Right cardiac atrium (tissue), 5 donors: Measurements from ENCODE around the gene DICER1. TPM values are rescaled to one million over a fixed set of nuclear protein-coding genes. Genes with fewer than 3 reads are reported as not detected.
A peak's percentile ranks its signal among the peaks of the same experiment; 100 is the strongest.

ENCODE experiments used
- ATAC-seq, 2 donors: fragments of 200-7000 bp; cut with Tn5 transposase; one replicate each; pipeline versions ENCODE4 v1.8.0 to v1.9.1; 2020; ENCODE audit warnings: moderate library complexity in 2 of 2, mild to moderate bottlenecking in 1 of 2
- DNase-seq, 3 donors: peaks; one replicate each; pipeline ENCODE4 v3.0.0-alpha.2; 2020
- H3K27ac ChIP-seq: one replicate; pipeline ENCODE4 v1.5.1; 2013; ENCODE audit warnings: mild to moderate bottlenecking, low read length, control low read depth, moderate library complexity
- H3K27me3 ChIP-seq: one replicate; pipeline ENCODE4 v1.6.1; 2013; ENCODE audit not compliant: control insufficient read depth, insufficient read depth
- H3K4me1 ChIP-seq: one replicate; pipeline ENCODE4 v1.6.1; 2013; ENCODE audit warnings: low read length; ENCODE audit not compliant: control insufficient read depth, insufficient read depth
- H3K4me3 ChIP-seq: one replicate; pipeline ENCODE4 v1.5.1; 2013; ENCODE audit warnings: low read length, control low read depth
- H3K9me3 ChIP-seq: one replicate; pipeline ENCODE4 v1.6.1; 2013; ENCODE audit warnings: low read length; ENCODE audit not compliant: control insufficient read depth
- WGBS: extraction: QIAGEN DNeasy Blood & Tissue Kit; methylation state at CpG from one replicate; pipeline ENCODE4 v1.1.7; 2013; 5-methylcytosine and 5-hydroxymethylcytosine counted together
- intact Hi-C, 4 donors: fragments of 100-400 bp; cut with DNase I; formaldehyde crosslinking; loops; one replicate each; pipeline versions ENCODE4 v1.11.0 to v1.14.0; 2022 to 2023
- polyA plus RNA-seq: library from polyadenylated mRNA; stranded (reverse); fragments of 200-250 nt; gene quantifications from one replicate; pipeline ENCODE4 v1.2.3, GENCODE V29; 2013
- total RNA-seq, 4 donors: library from RNA; stranded (reverse); fragmentation: NEBNext Ultra II Directional; extraction: Animal tissue kit (Norgen Biotek cat#: 25700); gene quantifications; one replicate each; pipeline ENCODE4 v1.2.1, GENCODE V29; 2021
- donor health status: healthy with polysubstance abuse.
- donor health status: DM: no; HTN: yes; CAD: no.
- donor health status: DM: no; HTN: no; CAD: no.
- donor health status: DM: no; HTN: yes; CAD: no; lungs with severe emphysema.
- donor health status: DM: yes; HTN: yes; CAD: no.

Gene DICER1
- total and polyA plus RNA-seq, 5 donors, result 6.8 to 30.4 (median 24.5) TPM

DNA sequence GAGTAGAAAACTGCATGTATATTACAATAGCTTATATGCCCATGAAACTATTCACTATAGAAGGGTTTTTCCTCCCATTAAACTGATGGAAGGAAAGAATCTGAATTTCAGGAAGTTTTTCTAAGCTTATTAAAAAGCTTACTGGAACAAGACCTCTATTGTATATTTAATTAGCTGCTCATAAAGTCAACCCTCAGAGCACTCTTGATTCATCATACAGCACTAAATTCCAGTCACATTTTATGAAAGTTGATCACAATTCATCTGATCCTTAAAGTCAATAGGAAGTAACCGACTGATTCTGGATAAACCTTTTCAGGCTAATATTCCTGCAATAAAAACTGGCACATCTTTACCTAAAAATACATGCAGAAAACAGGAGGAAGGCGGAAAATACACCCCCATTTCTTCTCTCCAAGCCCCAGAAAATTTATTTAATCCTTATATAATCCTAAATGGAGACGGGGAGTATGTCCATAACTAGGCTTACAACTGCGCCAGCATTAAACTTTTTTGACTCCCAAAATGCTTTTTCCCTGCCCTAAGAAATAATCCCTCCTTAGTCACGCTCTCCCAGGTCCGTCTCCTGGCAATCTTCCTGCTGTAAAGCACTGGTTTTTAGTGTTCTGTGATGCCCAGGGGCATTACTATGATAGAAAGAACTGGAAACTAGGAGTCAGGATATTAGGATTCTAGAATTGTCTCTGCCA lies 35.3 kb downstream of the DICER1 start:
- Histone ChIP-seq H3K9me3 (no peaks in the 10 kb centered on the region), H3K4me1 (peaks cover 3% of the 10 kb centered on the region), H3K4me3 (no peak overlapping the region), H3K27me3 (no peaks in the 10 kb centered on the region), H3K27ac (no peak overlapping the region)
- intact Hi-C loops, result no loop called here
- DNase-seq (no peak), ATAC-seq (no peak)
- WGBS, result 94% methylated on average over 6 of the region's 6 CpGs

DNA sequence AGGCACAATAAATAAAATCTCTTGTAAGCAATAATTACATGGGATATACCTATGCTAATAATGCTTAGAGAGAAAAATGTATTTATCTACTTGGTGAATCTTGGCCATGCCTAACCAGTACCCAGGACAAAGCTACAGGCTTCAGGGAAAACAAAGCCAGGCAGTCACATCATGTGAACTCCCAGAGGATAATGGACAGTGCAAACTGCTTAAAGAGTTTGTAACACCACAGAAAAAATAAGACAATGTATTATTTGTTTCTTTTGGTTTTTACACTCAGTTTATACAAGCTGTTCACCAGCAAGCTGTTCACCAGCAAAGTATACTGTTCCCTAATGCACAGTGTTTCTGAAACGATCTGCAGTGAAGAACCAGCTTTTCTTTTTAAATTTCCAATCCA lies 38.0 kb downstream of the DICER1 start:
- Histone ChIP-seq H3K9me3 (no peaks in the 10 kb centered on the region), H3K4me3 (no peak overlapping the region), H3K27ac (no peak overlapping the region), H3K4me1 (peaks cover 3% of the 10 kb centered on the region), H3K27me3 (no peaks in the 10 kb centered on the region)
- WGBS, result 64% methylated on average over 1 of the region's 1 CpG
- no peak for DNase-seq
- intact Hi-C loops, result no loop called here
- no peak for ATAC-seq

DNA sequence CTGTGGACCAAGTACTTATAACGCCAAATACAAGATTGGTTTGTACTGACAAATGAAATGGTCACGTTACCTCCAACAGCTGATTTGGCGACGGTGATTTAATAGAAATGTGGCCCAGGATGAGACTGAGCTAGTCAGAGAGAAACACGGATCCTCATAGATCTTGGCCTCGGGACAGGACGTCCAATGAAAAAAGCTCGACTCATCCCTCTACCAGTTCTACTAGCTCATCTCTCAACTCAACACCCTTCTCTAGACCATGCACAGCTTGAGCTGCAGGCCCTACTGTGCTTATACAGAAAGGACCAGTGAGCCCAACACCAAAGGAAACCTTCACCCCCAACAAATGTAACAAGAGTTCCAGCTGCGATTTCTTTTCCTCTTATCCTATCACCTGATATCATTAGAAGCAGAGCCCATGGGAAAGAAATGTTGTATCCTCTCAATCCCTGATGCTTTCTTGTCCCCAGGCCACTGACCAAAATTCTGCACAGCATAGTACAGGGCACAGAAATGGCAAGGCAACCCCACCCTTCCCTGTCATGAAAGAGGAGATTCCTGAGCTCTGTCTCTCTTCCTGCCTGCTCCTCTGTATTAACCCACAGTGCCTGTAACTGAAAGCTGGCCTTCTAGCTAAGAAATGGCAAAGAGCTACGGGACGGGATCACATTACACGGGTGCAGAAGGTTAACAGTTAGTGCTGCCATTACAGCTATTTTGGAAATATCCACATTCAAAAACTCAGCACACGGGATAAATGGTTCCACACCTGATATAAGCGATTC lies 39.2 kb downstream of the DICER1 start:
- Histone ChIP-seq H3K27me3 (no peaks in the 10 kb centered on the region), H3K27ac (no peak overlapping the region), H3K9me3 (no peaks in the 10 kb centered on the region), H3K4me1 (peaks cover 3% of the 10 kb centered on the region), H3K4me3 (no peak overlapping the region)
- ATAC-seq (peak; percentile 19 to 37), DNase-seq (no peak)
- 78% methylated on average over 14 of the region's 14 CpGs for WGBS
- intact Hi-C loops, result no loop called here

DNA sequence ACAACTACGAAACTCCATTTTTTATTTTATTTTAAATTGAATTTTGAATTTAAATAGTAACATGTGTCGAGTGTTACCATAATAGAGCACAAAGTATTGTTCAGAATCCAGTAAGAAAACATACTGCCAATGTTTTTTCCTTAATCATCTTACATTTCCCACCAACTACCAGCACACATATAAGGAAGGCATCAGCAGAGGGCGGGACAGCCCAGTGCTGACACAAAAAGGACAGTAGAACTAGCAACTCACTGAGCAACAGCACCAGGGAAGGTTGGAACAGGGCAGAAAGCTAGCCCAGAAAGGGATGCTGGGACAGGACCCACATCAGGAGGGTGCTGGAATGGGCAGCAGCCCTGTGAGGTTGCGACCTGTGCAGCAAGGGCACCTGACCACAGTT lies 43.9 kb downstream of the DICER1 start:
- no peak overlapping the region for H3K27ac ChIP-seq
- H3K4me1 ChIP-seq, result peaks cover 3% of the 10 kb centered on the region
- DNase-seq (peak in 1 of 3 donors; percentile 43), ATAC-seq (no peak)
- no peak overlapping the region for H3K4me3 ChIP-seq
- no peaks in the 10 kb centered on the region for H3K27me3 ChIP-seq
- intact Hi-C loops, result no loop called here
- WGBS, result 98% methylated on average over 4 of the region's 4 CpGs
- no peaks in the 10 kb centered on the region for H3K9me3 ChIP-seq

DNA sequence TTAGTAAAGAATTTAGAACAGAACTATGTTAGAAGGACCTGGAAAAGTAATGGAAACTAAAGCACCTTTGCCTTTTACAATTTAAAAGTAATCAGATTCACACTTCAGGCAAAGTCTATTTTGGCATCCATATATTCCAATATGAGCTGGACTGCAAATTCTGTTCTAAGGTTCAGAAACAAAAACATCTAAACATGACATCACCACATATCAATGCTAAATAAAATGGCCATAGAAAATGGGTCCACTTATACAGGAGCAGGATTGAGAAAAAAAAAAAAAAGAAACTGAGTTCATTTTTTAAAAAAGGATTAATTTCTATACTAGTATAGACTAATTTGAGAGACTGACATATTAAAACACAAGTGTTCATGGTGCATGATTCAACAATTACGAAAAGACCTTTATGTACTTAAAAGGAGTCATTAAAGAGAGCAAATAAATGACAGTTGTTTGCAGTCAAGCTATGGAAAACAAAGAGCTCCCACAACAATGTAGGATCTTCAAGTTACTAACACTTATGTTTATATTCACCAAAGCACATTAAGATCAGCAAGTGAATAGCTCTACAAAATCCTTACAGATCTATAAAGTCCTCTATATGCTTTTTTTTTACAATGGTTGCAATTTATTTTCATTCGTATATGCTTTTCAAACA lies 45.7 kb downstream of the DICER1 start:
- WGBS, result 92% methylated on average over 2 of the region's 2 CpGs
- Histone ChIP-seq H3K27ac (no peak overlapping the region), H3K9me3 (no peaks in the 10 kb centered on the region), H3K4me1 (no peaks in the 10 kb centered on the region), H3K27me3 (no peaks in the 10 kb centered on the region), H3K4me3 (no peak overlapping the region)
- ATAC-seq (no peak), DNase-seq (no peak)
- intact Hi-C loops, result no loop called here

DNA sequence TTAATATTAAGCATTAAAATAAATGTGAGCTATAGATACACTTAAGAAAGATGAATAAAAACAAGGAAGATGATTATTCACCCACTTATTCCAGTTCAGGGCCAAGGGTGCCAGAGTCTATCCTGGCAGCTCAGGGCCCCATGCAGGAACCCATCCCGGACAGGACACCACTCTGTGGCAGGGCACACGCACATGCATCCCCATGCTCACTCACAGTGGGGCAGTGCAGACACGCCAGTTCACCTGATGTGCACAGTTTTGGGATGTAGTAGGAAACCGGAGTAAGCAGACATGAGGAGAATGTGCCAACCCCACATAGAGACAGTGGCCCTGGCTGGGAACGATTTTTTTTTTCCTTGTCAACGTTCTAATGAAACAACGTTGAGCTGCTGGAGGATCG lies 47.2 kb downstream of the DICER1 start:
- ATAC-seq, result no peak
- DNase-seq, result no peak
- Histone ChIP-seq H3K27ac (no peak overlapping the region), H3K27me3 (no peaks in the 10 kb centered on the region), H3K9me3 (no peaks in the 10 kb centered on the region), H3K4me3 (no peak overlapping the region), H3K4me1 (no peaks in the 10 kb centered on the region)
- intact Hi-C loops, result no loop called here
- 87% methylated on average over 8 of the region's 8 CpGs for WGBS

DNA sequence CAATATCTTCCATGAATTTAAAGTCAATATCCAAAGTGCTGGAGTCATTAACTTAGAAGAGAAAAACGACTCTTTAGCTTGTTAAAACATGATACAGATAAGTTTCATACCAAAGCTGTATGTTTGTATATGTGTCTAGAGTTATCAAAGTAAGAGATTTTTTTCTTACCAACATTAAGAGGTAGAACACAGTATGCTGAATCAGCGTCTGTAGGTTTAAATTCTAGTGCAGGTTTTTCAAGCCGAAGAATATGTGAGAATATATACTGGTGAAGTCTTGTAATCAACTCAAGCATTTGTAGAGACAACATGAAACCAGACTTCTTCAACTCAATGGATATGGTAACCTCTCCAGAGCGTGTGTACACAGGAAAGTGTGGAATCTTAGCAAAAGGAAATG lies 49.6 kb downstream of the DICER1 start:
- no peak for DNase-seq
- Histone ChIP-seq H3K27ac (no peak overlapping the region), H3K9me3 (no peaks in the 10 kb centered on the region), H3K27me3 (no peaks in the 10 kb centered on the region), H3K4me3 (no peak overlapping the region), H3K4me1 (no peaks in the 10 kb centered on the region)
- intact Hi-C loops, result loop anchor here in 1 of 4 donors (10.0 kb wide), 1 partner anchor 327 kb away; no protein-coding TSS in a partner anchor
- ATAC-seq, result no peak
- WGBS, result 97% methylated on average over 4 of the region's 4 CpGs

DNA sequence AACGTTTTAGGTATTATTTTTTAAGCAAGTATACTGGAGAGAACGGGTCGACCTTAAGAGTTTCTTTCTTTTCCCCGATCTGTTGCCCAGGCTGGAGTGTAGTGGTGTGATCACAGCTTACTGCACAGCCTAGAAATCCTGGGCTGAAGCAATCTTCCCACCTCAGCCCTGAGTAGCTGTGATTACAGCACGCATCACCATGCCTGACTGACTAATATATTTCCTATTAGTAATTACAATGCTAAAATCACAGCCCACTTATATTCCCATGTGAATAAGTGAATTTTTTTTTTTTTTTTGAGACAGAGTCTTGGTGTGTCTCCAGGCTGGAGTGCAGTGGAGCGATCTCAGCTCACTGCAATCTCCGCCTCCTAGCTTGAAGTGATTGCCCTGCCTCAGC lies 50.4 kb downstream of the DICER1 start:
- ATAC-seq, result no peak
- intact Hi-C loops, result loop anchor here in 1 of 4 donors (10.0 kb wide), 1 partner anchor 328 kb away; no protein-coding TSS in a partner anchor
- WGBS, result 88% methylated on average over 7 of the region's 7 CpGs

DNA sequence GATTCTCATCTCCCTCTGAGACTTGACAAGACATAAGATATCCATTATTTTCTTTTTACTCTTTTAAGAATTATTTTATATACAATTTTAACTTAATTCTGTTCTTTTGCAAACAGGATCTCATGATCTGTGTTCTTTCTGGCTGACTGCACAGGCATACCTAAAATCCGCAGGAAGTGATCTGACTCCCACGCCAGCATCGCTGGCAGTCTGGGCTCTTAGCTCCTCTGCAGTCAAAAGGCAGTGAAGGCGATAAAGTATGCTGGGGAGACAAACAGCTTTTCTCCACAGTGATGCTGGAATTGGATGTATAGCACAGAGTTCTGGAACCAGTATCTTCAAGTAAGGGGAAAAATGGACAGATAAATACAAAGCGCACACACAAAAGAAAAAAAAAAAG lies 52.4 kb downstream of the DICER1 start:
- ATAC-seq (no peak), DNase-seq (no peak)
- Histone ChIP-seq H3K27ac (no peak overlapping the region), H3K4me1 (peaks cover 10% of the 10 kb centered on the region), H3K27me3 (no peaks in the 10 kb centered on the region), H3K4me3 (no peak overlapping the region), H3K9me3 (no peaks in the 10 kb centered on the region)
- WGBS, result 81% methylated on average over 5 of the region's 5 CpGs
- intact Hi-C loops, result loop anchor here in 2 of 4 donors (5.0 to 10.0 kb wide), 2 partner anchors 330 to 413 kb away; no protein-coding TSS in a partner anchor

More for the DNA sequence above, 50.4 kb downstream of the DICER1 start:
- Histone ChIP-seq H3K9me3 (no peaks in the 10 kb centered on the region), H3K27ac (no peak overlapping the region), H3K4me3 (no peak overlapping the region), H3K27me3 (no peaks in the 10 kb centered on the region), H3K4me1 (no peaks in the 10 kb centered on the region)
- DNase-seq, result no peak

DNA sequence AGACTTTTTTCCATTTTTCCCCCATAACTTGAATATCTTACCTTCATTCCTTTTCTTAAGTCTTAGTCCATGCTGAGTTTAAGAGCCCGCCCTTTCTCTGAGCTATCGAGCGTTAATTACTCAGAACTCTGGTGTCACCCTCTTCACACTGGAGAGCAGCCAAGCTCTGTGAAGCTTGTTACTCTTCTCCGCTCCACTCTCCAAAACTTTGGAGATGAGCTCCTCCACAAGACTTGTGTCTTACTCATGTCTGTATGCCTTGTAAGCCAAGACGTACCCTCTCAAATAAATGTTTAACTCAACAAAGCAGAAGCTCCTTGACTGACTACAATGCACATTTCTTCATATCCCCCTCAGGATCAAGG lies 54.7 kb downstream of the DICER1 start:
- DNase-seq (no peak), ATAC-seq (peak; percentile 53 to 59)
- no peaks in the 10 kb centered on the region for H3K27me3 ChIP-seq
- intact Hi-C loops, result loop anchor here in 2 of 4 donors (5.0 to 10.0 kb wide), 2 partner anchors 332 to 410 kb away; no protein-coding TSS in a partner anchor
- H3K4me1 ChIP-seq, result peaks cover 10% of the 10 kb centered on the region
- no peak overlapping the region for H3K27ac ChIP-seq
- H3K4me3 ChIP-seq, result no peak overlapping the region
- no peaks in the 10 kb centered on the region for H3K9me3 ChIP-seq
- WGBS, result 55% methylated on average over 5 of the region's 5 CpGs
